ENCODE results near the gene MBP. TPM values are rescaled to one million over a fixed set of nuclear protein-coding genes. Genes with fewer than 3 reads are reported as not detected.

MBP gene
- total RNA-seq, 1 donor from 2014 or later, result 3.9 TPM

DNA sequence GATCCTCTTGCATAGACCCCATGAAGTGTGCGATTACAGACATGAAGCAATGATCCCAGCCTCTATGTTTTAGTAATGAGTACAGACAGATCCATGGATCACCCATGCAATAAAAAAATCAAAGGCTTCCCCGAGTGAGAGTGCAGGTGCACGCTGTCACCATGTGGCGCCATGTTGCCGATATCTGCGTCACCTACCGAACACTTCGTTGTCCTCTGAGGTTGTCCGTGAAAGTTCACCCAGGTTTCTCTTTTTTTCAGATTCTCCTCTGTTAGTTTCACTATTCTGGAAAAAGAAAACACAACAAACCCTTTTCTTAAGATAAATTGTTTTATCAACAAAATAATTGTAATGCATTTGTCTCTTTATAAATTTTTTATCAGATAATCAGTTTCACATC lies 66.5 kb downstream of the MBP start:
- DNase-seq (ENCODE audit: low read depth in 2 of 2), result no peak

- DNase-seq (ENCODE audit: low read depth in 2 of 2), result peak in 1 of 2 donors; percentile 76
Observed at GRCh38 chr18:77065221-77065981, 67.2 kb downstream of the MBP start.

DNA sequence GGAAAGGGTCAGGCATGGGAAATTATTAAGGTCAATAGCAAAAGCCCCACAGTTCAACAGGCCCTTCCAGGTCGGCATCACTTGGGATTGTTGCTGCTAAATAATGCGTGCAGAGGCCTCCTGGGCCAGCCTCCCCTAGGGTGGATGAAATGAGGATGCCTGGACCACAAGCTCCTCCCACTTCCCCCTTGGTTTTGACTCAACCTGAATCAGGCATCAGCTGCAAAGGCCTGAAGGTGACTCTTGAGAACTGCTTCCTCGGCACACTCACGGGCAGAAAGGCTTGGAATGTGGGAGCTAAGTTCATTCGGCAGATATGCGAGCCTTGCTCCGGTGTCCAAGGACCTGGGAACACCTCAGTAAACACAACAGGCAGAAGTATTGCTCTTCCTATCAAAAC lies 69.3 kb downstream of the MBP start:
- DNase-seq (ENCODE audit: low read depth in 2 of 2), result no peak

DNA sequence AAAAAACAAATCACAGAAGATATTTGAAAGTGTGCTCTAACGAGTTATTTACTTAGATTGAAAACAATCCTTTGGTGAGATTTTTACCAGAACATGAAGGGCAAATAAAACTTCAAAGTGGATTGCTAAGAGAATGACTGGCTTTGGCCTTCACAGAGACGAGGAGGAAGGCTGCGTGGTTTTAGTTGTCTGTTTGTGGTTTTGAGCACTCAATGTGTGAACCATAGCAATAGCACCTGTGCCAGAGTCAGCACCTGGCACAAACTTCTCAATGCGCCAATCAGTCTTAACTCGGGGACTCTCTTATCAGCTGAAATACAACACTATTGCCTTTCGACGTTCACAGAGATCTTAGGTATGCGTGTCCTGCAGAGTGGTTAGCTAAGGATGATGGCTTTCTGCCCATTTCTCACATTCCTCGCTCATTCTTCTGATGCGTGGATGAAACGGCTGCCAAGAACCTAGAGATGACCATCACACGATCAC lies 70.0 kb downstream of the MBP start:
- no peak for DNase-seq (ENCODE audit: low read depth in 2 of 2)

DNA sequence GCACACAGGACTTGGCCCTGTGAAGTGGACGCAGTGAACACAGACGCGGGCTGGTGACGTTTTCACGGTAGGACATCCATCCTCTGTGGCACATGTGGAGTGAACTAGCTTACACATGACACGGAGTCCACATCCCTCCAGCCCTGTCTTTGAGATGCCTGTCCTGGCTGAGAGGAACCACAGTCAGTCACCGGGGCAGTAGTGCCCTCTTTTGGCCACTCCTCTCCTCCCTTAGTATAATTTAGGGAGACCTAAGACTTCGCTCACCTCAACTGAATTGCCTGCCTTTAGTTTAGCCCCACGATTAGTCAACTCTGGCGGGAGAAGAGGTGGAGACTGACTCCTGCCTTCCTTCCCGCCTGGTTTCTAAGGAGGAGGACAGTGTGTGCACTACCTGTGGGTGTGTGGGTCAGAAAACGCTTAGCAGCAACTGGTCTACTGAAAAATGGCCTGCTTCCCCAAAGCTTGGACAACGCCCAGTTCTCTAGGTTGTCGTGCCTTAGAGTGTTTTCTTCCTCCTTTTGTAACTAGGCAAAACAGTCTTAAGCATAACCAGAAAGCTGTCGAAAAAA lies 70.6 kb downstream of the MBP start:
- no peak for DNase-seq (ENCODE audit: low read depth in 2 of 2)

DNA sequence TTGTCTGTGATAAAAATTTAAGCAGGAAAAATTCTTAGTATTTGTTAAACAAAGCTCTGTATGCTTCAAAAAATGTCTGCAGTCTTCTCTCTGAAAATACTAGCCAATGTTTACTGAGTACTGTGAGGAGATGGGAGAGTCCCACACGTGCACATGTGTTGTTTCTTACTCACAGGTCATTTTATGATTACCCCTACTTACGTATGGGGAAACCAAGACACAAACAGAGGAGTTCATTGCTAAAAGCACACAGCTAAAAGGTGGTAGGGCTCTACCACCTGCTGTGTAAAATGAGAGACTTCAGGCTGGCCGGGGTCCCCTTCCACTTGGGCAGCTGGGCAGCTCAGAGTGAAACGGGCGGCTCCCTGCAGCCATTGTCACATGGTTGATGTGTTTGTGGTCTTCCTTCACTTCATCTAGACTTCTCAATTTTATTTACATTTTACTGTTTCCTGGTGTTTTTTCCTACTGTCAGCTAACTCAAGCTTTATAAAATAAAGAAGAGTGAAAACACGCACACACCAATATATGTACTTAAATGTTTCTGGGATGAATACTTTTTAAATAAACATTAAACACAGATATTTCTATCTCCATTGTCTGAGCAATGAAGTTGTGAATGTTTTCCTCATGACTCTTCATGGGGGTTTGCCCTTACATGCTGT lies 71.2 kb downstream of the MBP start:
- no peak for DNase-seq (ENCODE audit: low read depth in 2 of 2)

- no peak for DNase-seq (ENCODE audit: low read depth in 2 of 2)
Observed at GRCh38 chr18:77060151-77060550, 72.4 kb downstream of the MBP start.

DNA sequence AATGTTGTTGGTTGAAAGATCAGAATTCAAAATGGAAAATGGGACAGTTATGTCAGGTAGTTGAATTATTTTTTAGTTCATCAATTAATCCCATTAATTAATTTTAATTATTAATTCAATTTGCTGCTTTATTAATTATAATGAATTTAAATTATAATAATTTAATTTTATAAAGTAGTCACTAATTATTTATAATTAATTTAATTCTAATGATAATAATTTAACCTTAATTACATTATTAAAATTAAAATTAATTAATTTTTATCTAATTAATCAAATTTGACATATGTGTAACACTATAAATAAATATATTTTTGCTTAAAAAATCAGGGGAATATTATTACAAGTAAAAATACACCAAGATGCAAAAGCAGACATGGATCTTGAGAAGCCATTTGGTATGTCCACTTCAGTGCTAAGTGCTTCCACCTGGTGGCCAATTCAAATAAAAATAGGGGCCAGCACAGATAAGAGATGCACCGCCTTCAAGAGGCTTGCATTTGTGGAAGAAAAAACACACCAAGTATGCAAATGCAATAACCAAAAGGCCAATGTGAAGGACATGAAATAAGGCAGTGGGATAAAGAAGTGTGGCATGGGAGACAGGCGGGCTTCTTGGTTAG lies 73.2 kb downstream of the MBP start:
- DNase-seq (ENCODE audit: low read depth in 2 of 2), result peak in 1 of 2 donors; percentile 69

DNA sequence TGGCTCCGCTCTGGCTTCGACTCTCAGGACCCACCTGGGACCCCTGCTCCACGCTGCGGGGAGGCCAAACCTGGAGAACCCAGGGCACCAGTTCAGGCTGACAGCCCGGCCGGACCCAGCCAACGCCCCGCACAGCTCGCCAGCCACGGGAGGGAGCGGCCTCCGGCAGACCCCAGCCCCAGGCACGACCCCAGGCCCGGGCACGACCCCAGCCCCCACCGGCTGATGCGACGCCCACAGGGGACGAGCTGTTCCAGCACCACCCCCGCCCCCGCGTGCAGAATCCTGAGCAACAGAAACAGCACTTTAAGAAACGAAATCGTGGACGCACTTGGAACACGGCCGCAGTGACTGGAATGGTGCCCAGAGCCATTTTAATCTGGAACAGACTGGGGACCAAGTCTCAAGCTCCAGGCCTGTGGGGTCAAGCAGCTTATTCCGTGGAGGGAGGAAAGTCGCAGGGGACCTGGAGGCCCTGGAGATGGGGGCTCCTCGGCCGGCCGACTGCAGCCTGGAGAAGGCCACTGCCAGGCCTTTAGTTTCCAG lies 74.2 kb downstream of the MBP start:
- DNase-seq (ENCODE audit: low read depth in 2 of 2), result no peak

DNA sequence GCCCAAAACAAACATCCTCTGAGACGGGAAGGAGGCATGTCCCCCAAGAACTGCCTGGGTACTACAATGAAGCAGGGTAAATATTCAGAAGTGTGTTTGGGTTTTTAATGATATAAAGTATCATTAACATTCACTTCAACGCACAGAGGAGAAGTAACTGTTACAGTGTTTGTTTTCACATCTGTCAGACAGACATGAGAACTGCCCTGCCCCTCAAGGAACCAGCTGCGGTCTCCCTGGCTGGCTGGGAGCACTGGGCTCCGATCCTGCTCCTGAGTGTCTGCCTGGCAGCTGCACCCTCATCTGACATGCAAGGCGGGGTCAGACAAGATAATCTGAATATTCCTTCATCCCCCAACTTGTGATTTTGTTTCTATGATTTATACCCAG lies 75.6 kb downstream of the MBP start:
- DNase-seq (ENCODE audit: low read depth in 2 of 2), result no peak

GRCh38 chr18:77056344-77057005 lies 76.1 kb downstream of the MBP start:
- no peak for DNase-seq (ENCODE audit: low read depth in 2 of 2)

DNA sequence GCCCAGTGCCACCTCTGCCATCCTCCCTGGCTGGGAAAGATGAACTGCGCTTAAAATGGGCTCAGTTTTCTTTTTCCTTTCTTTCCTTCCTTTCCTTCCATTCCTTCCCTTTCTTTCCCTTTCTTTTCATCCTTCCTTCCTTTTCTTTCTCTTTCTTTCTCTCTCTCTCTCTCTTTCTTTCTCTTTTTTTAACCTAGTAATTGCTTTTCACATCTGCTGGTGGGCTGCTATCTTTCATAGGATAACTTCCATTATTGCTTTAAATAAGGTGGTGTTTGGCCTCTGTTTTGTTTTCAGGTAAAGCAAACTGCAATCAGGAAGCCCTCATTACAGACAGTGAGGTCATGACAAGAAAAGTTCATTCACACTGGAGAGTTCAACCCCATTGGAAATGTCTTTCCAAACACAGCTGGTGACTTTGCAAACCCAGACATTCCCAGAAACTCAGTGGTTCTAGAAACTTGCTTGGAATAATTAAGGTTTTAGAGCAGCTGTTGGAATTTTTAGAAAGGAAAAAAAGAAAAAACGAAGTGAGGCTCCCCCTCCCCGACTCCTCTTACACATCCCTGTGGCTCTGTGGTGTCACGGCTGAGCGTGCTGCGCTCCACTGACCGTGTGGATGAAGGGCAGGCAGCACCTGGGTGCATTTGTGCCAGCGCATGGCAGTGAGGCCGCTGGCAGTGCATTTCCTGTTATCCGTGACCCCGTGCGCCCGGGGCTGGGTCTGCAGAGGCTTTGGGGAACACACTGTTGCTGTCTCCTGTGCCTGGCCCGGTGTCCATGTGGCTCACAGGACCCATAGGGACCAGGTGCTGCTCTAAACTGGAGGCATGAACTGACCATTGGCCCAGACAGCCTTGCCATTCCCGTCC lies 76.9 kb downstream of the MBP start:
- DNase-seq (ENCODE audit: low read depth in 2 of 2), result no peak

DNA sequence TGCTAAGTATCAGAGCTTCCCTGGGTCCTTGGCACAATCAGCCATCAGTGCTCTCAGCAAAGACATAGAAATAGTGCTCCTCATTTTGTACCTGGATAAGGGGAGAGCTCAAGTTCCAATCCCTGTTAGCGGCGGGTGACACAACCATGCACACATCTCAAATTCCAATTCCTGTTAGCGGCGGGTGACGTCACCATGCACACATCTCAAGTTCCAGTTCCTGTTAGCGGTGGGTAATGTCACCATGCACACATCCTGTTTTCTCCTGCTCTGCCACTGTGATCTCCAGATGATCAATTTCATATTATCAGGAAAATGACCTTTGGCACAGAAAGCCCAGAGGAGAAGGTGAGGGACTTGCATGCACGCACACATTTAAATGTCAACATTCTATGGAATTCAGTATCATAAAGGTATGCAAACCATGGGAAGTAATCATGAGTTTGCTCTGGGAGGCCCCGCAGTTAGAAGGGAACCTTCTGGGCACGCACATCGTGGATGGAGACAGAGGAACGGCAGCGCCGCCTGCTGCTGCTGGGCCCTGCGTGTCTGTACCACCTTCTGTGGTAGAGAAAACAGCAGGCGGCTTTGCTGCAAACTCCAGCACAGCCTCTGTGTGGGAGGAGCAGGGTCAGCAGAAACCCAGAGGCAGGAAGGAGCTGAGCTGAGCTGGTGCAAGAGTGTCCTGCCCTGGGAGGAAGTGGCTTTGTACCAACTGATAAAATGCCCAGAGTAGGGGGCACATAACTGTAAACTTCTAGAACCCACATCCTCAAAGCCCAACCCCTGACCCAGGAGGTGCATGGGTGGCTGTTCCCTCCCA lies 77.8 kb downstream of the MBP start:
- DNase-seq (ENCODE audit: low read depth in 2 of 2), result peak; percentile 61 to 90

DNA sequence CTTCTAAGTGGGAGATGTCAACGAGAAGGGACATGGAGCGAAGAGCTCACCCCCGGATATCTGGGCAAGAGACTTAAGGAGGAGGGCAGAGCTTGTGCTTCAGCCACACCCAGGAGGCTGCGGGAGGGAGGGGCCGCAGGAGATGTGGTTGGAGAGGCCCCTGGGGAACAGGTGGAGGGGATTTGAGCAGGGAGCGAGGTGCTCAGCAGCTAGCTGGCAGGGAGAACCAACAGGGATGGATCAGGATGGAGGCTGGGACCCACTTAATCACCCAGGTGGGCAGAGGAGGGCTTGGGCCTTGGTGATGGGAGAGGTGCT lies 78.3 kb downstream of the MBP start:
- no peak for DNase-seq (ENCODE audit: low read depth in 2 of 2)

DNA sequence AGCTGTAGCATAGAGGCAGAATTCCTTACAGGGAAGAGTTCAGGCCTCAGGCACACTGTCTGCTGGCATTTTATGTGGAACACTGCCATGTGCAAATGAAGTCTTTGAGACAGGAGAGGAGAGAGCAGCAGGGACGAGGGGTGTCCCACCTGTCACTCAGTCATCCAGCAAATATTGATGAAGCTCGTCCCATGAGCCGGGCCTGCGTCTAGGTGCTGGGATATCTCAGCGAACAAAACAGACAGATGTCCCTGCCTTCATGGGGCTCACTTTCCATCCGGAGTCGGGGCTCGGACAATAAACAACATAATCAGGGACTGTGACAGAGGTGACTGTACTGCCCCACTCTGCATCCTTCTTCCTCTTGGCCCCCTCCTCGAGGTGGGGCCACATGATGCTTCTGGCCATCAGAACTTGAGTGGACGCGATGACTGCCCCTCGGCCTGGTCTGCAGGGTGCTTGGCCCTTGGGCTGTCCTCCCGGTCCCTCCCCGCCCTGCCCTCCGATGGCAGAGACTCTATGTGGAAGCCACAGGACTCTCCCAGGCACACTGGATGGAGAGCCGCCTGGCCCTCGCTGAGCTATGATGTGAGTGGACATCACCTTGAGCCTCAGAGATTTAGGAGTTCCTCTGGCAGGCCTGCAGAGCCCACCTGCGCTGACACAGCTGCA lies 78.8 kb downstream of the MBP start:
- no peak for DNase-seq (ENCODE audit: low read depth in 2 of 2)

DNA sequence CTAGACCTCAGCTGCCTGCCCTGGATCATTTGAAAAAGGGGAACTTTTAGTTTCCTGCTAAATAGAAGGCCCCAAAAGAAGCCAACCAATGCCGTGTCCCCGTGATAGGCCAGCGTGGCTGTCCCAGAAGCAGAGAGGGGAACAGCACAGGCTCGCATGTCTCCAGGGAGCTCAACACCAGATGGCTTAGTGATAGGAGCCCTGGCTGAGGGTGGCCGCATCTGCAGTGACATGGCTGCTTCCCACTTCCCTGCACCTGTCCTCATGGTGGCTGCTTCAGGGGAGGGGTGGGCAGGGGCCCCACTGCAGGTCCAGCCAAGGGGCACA lies 79.6 kb downstream of the MBP start:
- no peak for DNase-seq (ENCODE audit: low read depth in 2 of 2)

GRCh38 chr18:77052297-77052982 lies 80.1 kb downstream of the MBP start:
- DNase-seq (ENCODE audit: low read depth in 2 of 2), result no peak

DNA sequence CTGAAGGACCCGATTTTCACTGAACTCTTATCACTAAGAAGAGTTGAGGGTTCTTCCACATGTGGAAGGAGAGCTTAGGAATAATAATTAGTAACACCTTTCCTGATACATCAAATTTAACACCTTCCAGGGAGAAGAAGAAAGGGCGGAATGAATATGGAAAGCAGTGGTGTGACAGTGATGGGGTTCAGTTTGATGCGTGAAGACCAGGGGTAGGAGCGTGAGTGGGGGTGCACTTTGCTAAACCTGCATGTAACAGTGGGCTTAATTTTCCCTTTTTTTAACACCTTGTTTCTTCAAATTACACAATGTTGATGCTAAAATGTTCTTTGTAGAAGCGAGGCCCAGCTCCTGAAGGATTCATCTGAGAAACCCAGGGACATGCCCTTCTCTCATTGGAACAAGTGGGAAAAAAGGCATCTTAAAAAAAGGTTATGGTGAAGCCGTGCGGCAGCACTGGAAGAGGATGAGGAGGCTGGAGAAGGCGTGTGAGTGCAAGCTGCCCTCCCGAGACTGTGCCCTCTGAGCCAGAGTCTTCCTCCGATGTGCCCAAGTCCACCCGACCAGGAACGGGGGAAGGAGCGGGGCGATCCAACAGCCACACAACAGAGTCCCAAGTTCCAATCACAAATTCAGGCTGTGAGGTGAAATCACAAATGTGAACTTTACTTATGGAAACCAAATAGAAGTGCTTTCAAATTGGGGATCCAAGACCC lies 80.8 kb downstream of the MBP start:
- no peak for DNase-seq (ENCODE audit: low read depth in 2 of 2)
